GM12878 (cell line): ENCODE results near the gene RBBP8NL. TPM values are rescaled to one million over a fixed set of nuclear protein-coding genes. Genes with fewer than 3 reads are reported as not detected.
A peak's percentile ranks its signal among the peaks of the same experiment; 100 is the strongest.

Source experiments
- BCL3 ChIP-seq: IDR thresholded peaks from 2 replicates; pipeline ENCODE4 v1.6.1; 2011; ENCODE audit warnings: borderline replicate concordance, low read depth, mild to moderate bottlenecking, moderate library complexity, low read length; ENCODE audit not compliant: insufficient read depth, poor library complexity, severe bottlenecking
- BRCA1 ChIP-seq: IDR thresholded peaks from 2 replicates; pipeline ENCODE4 v1.6.1; 2011; ENCODE audit warnings: low read depth, low read length, improper control_type of control experiment
- CEBPZ ChIP-seq: fragments of 150-350 bp; IDR thresholded peaks from 2 replicates; pipeline ENCODE4 v1.6.1; 2016; ENCODE audit warnings: low read depth, low read length
- E2F8 ChIP-seq: fragments of 450-650 bp; IDR thresholded peaks from 2 replicates; pipeline ENCODE4 v1.6.1; 2018; ENCODE audit warnings: mild to moderate bottlenecking, low read depth, moderate library complexity; ENCODE audit not compliant: partially characterized antibody
- ETV6 ChIP-seq, 2 experiments: fragments of 450-650 bp in 1 of 2; IDR thresholded peaks in 1 of 2; conservative IDR thresholded peaks in 1 of 2; 2 replicates each; pipeline ENCODE4 v1.6.1; 2014; ENCODE audit warnings: antibody characterized with exemption in 1 of 2, borderline replicate concordance in 1 of 2, low read depth in 1 of 2, mild to moderate bottlenecking in 1 of 2, moderate library complexity in 1 of 2
- EZH2 ChIP-seq: IDR thresholded peaks from 2 replicates; pipeline ENCODE4 v1.6.1; 2012; ENCODE audit warnings: low read depth, mild to moderate bottlenecking, control low read depth, inconsistent platforms, low read length, borderline replicate concordance; ENCODE audit not compliant: control insufficient read depth
- FOXK2 ChIP-seq: fragments of 450-650 bp; IDR thresholded peaks from 2 replicates; pipeline ENCODE4 v1.6.1; 2017; ENCODE audit warnings: mild to moderate bottlenecking, moderate library complexity
- HSF1 ChIP-seq: fragments of 150-350 bp; IDR thresholded peaks from 2 replicates; pipeline ENCODE4 v1.6.1; 2014; ENCODE audit warnings: mild to moderate bottlenecking, low read depth, low read length
- IKZF1 ChIP-seq: fragments of 450-650 bp; conservative IDR thresholded peaks from 2 replicates; pipeline ENCODE4 v1.6.1; 2017; ENCODE audit warnings: antibody characterized with exemption, mild to moderate bottlenecking
- KDM1A ChIP-seq: fragments of 200-600 bp; sonication (generic); IDR thresholded peaks from 2 replicates; pipeline ENCODE4 v1.6.1; 2016; ENCODE audit warnings: borderline replicate concordance
- MXI1 ChIP-seq: fragments of 150-350 bp; IDR thresholded peaks from 2 replicates; pipeline ENCODE4 v1.6.1; 2011; ENCODE audit warnings: low read depth, mild to moderate bottlenecking, inconsistent platforms, low read length, improper control_type of control experiment
- PAX5 ChIP-seq: IDR thresholded peaks from 2 replicates; pipeline ENCODE4 v1.6.1; 2011; ENCODE audit warnings: low read depth, low read length, borderline replicate concordance
- RAD21 ChIP-seq: IDR thresholded peaks from 2 replicates; pipeline ENCODE4 v1.6.1; 2011; ENCODE audit warnings: mild to moderate bottlenecking, low read depth, low read length, moderate library complexity; ENCODE audit not compliant: insufficient read depth
- RBBP5 ChIP-seq: fragments of 200-600 bp; sonication (generic); conservative IDR thresholded peaks from 2 replicates; pipeline ENCODE4 v1.6.1; 2016
- RCOR1 ChIP-seq: conservative IDR thresholded peaks from 2 replicates; pipeline ENCODE4 v1.6.1; 2012; ENCODE audit warnings: low read depth, low read length, improper control_type of control experiment
- SKIL ChIP-seq: fragments of 450-650 bp; IDR thresholded peaks from 2 replicates; pipeline ENCODE4 v1.6.1; 2017; ENCODE audit warnings: mild to moderate bottlenecking, low read depth, inconsistent platforms; ENCODE audit not compliant: poor library complexity, severe bottlenecking
- ZNF24 ChIP-seq: fragments of 450-650 bp; IDR thresholded peaks from 2 replicates; pipeline ENCODE4 v1.6.1; 2017; ENCODE audit warnings: antibody characterized with exemption, mild to moderate bottlenecking
- polyA plus RNA-seq, 11 experiments: library from polyadenylated mRNA; depleted of rRNA in 4 of 11; unstranded in 6 of 11; stranded (reverse) in 5 of 11; fragments of >200 nt; fragmentation: Nextera tagmentation in 4 of 11; fragmentation: Illumina TruSeq in 1 of 11; extraction: Ambion mirVana in 4 of 11; extraction: Trizol in 1 of 11; gene quantifications; 1 replicate in 1 of 11; 2 replicates in 10 of 11; pipeline versions ENCODE4 v1.2.1 to v1.2.3, GENCODE V29; 2011 to 2016; ENCODE audit warnings: inconsistent platforms in 2 of 11, missing spikeins in 2 of 11, low read depth in 1 of 11
- total RNA-seq, 4 experiments: library from RNA; depleted of rRNA in 3 of 4; stranded (reverse); fragments of >200 nt in 3 of 4; fragmentation: Illumina TruSeq in 1 of 4; extraction: Trizol in 1 of 4; gene quantifications; 2 replicates each; pipeline versions ENCODE4 v1.2.1 to v1.2.3, GENCODE V29; 2013 to 2021

The RBBP8NL gene
- total and polyA plus RNA-seq, 10 of the 15 experiments (the other 5 are each of a cell fraction or from before 2014, with no cell fraction given), result not detected

GRCh38 chr20:62407221-62407992, 19.9 kb downstream of the RBBP8NL start, which contains the start of gene CABLES2 (continued):
- TF ChIP-seq SKIL (no peak), E2F8 (no peak), RBBP5 (no peak), CEBPZ (no peak), RCOR1 (0 out of 2 replicates have a peak, but pooled peaks have one; percentile 61), BRCA1 (no peak), FOXK2 (no peak), IKZF1 (peak; percentile 89), ZNF24 (peak; percentile 60), MXI1 (peak; percentile 22; the same call in 1 of the 2 replicates), BCL3 (peak; percentile 13), PAX5 (no peak), HSF1 (no peak), RAD21 (no peak), KDM1A (no peak), EZH2 (no peak), ETV6 (conservative IDR thresholded peaks at IDR 0.05 in 1 of 2, IDR thresholded peaks at IDR 0.05 in 1 of 2; ENCODE audit: borderline replicate concordance in 1 of 2, low read depth in 1 of 2) (peak in 1 of 2 experiments; percentile 54; a peak in 1 of 4 replicates)
